Sigmoid colon (tissue), 4 donors: ENCODE measurements around the gene GPX6.

Experiments used
- POLR2A ChIP-seq, 2 donors: fragments of 450-650 bp; IDR thresholded peaks; one replicate each; pipeline ENCODE4 v1.6.1; 2016; ENCODE audit warnings: antibody characterized with exemption in 2 of 2, mild to moderate bottlenecking in 2 of 2, moderate library complexity in 2 of 2
- POLR2AphosphoS5 ChIP-seq, 4 donors: sonication (generic); formaldehyde crosslinking; IDR thresholded peaks; one replicate each; pipeline ENCODE4 v1.6.1; 2017; ENCODE audit warnings: antibody characterized with exemption in 4 of 4
- TF ChIP-seq, protein P1 (sequence below), 4 experiments: fragments of 450-650 bp in 3 of 4; fragments of 200-600 bp in 1 of 4; IDR thresholded peaks; one replicate each; pipeline ENCODE4 v1.5.1; 2016 to 2019; ENCODE audit warnings: antibody characterized with exemption in 4 of 4, mild to moderate bottlenecking in 3 of 4, moderate library complexity in 2 of 4

DNA sequence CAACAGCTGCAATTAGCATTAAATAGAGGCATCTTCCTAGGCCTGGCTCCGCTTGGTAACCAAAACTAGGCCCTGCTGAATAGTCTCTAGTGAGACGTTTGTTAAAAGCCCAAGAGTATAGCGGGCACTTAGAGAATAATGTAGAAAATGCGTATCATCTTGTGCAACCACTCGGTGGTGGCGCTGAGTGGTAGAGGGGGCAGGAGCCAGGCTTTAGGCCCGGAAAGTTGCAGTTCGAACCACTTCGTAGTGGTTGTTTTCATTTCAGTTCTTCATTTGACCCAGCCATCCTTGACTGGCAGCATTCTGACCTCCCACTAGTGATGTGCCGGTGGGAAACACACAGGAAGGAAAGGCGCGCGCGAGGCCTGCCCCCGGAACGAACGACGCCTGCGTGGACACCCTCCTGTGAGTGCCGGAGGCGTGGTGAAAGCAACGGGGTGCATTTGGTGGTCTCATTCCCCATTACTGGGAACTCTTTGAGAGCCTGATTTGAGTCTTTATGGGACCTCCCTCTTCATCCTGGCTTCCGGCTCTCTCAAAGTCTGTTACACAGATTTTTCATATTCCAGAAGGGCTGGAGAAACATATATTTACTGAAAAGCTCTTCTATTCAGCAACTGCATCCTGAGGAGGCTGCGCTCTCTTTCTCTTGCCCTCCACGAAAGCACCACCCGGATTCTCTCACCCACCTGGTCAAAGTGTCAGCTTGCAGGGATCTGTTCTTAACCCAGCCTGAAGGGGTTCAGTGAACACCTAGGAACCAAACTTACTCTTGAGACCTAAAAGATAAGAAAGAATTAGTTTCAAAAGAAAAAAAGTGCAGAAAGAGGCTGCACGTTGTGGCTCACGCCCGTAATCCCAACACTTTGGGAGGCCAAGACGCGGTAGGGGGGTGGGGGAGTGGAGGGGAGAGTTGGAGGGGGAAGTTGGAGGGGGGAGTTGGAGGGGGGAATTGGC, 28.3 kb upstream of the GPX6 start:
- TF ChIP-seq, protein P1, sequence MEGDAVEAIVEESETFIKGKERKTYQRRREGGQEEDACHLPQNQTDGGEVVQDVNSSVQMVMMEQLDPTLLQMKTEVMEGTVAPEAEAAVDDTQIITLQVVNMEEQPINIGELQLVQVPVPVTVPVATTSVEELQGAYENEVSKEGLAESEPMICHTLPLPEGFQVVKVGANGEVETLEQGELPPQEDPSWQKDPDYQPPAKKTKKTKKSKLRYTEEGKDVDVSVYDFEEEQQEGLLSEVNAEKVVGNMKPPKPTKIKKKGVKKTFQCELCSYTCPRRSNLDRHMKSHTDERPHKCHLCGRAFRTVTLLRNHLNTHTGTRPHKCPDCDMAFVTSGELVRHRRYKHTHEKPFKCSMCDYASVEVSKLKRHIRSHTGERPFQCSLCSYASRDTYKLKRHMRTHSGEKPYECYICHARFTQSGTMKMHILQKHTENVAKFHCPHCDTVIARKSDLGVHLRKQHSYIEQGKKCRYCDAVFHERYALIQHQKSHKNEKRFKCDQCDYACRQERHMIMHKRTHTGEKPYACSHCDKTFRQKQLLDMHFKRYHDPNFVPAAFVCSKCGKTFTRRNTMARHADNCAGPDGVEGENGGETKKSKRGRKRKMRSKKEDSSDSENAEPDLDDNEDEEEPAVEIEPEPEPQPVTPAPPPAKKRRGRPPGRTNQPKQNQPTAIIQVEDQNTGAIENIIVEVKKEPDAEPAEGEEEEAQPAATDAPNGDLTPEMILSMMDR (IDR thresholded peaks at IDR 0.05) = no peak
- no peak for TF ChIP-seq POLR2AphosphoS5 (IDR thresholded peaks at IDR 0.05)
- TF ChIP-seq POLR2A (IDR thresholded peaks at IDR 0.05) = no peak
